Measurements from ENCODE around the gene POLR3K.

GRCh38 chr16:66309-67182, 13.1 kb upstream of the POLR3K start:
- TF ChIP-seq CTCF (IDR thresholded peaks at IDR 0.05) (no peak), BHLHE40 (IDR thresholded peaks at IDR 0.05; ENCODE audit: low read depth, low read length) (no peak), HOXA7 (CRISPR knock-in tag; IDR thresholded peaks at IDR 0.05) (no peak), CHD2 (IDR thresholded peaks at IDR 0.05; ENCODE audit: low read length, partially characterized antibody) (no peak), KDM5A (IDR thresholded peaks at IDR 0.05) (no peak), BCL3 (IDR thresholded peaks at IDR 0.05) (no peak), RNF2 (IDR thresholded peaks at IDR 0.05; ENCODE audit: borderline replicate concordance, low read depth) (no peak), POLR2A (IDR thresholded peaks at IDR 0.05; ENCODE audit: low read length) (no peak), POLR2AphosphoS2 (conservative IDR thresholded peaks at IDR 0.05; ENCODE audit: low read length) (no peak), MAFK (IDR thresholded peaks at IDR 0.05; ENCODE audit: partially characterized antibody) (no peak), RFX5 (IDR thresholded peaks at IDR 0.05) (no peak), EP300 (IDR thresholded peaks at IDR 0.05) (no peak), SMC3 (IDR thresholded peaks at IDR 0.05) (no peak), MAX (IDR thresholded peaks at IDR 0.05) (no peak)
